Keratinocyte (primary cell): ENCODE results near the gene CUL2. TPM values are rescaled to one million over a fixed set of nuclear protein-coding genes. Genes with fewer than 3 reads are reported as not detected.
"Not testable (repeated sequence)": the region's sequence is repeated elsewhere in the genome, so short reads cannot be mapped to it uniquely, and the experiment has no call there.

ENCODE experiments used
- DNase-seq: peaks from one replicate; pipeline ENCODE4 v3.0.0-alpha.2; 2011; ENCODE audit warnings: low read depth, missing footprints, low spot score
- FAIRE-seq: peaks from 2 replicates; lab custom pipeline; 2011; peaks lifted over from hg19 to GRCh38; lab: Jason Lieb, UNC
- H2AFZ ChIP-seq: 2 replicates; pipeline ENCODE4 v1.6.0; 2012; ENCODE audit warnings: low read length, control low read depth, inconsistent platforms; ENCODE audit not compliant: control insufficient read depth
- H3K27ac ChIP-seq: 2 replicates; pipeline ENCODE4 v1.5.1; 2011; ENCODE audit warnings: low read length; ENCODE audit not compliant: control insufficient read depth, insufficient read depth
- H3K27me3 ChIP-seq: 3 replicates; pipeline ENCODE4 v1.6.0; 2011; ENCODE audit warnings: low read length; ENCODE audit not compliant: control insufficient read depth, insufficient read depth; ENCODE audit errors: extremely low read depth
- H3K36me3 ChIP-seq, 2 experiments: 2 replicates in 1 of 2; 3 replicates in 1 of 2; pipeline ENCODE4 v1.5.1; 2011; ENCODE audit warnings: low read length in 2 of 2, mild to moderate bottlenecking in 1 of 2; ENCODE audit not compliant: control insufficient read depth in 2 of 2, insufficient read depth in 2 of 2; ENCODE audit errors: extremely low read depth in 1 of 2
- H3K4me1 ChIP-seq: 3 replicates; pipeline ENCODE4 v1.5.1; 2011; ENCODE audit warnings: low read length; ENCODE audit not compliant: control insufficient read depth, insufficient read depth; ENCODE audit errors: extremely low read depth
- H3K4me2 ChIP-seq: 3 replicates; pipeline ENCODE4 v1.6.0; 2011; ENCODE audit warnings: low read depth, low read length; ENCODE audit not compliant: control insufficient read depth, insufficient read depth; ENCODE audit errors: extremely low read depth
- H3K4me3 ChIP-seq, 3 experiments: fragments of 200-600 bp in 1 of 3; sonication (generic) in 1 of 3; 2 replicates in 2 of 3; 3 replicates in 1 of 3; pipeline ENCODE4 v1.5.1; 2011 to 2016; ENCODE audit warnings: low read length in 3 of 3, mild to moderate bottlenecking in 3 of 3, control low read depth in 2 of 3, inconsistent platforms in 1 of 3, low read depth in 1 of 3, mixed read lengths in 1 of 3, mixed run types in 1 of 3, moderate library complexity in 1 of 3; ENCODE audit not compliant: control insufficient read depth in 2 of 3, insufficient read depth in 2 of 3; ENCODE audit errors: extremely low read depth in 1 of 3
- H3K79me2 ChIP-seq: 2 replicates; pipeline ENCODE4 v1.6.0; 2012; ENCODE audit warnings: low read length; ENCODE audit not compliant: control insufficient read depth, insufficient read depth
- H3K9ac ChIP-seq: 3 replicates; pipeline ENCODE4 v1.6.0; 2011; ENCODE audit warnings: low read length; ENCODE audit not compliant: control insufficient read depth, insufficient read depth; ENCODE audit errors: extremely low read depth
- H3K9me1 ChIP-seq: 3 replicates; pipeline ENCODE4 v1.6.0; 2011; ENCODE audit warnings: low read length; ENCODE audit not compliant: control insufficient read depth, insufficient read depth; ENCODE audit errors: extremely low read depth
- H3K9me3 ChIP-seq: 2 replicates; pipeline ENCODE4 v1.5.1; 2012; ENCODE audit warnings: low read depth, low read length; ENCODE audit not compliant: control insufficient read depth
- H4K20me1 ChIP-seq: 3 replicates; pipeline ENCODE4 v1.6.0; 2011; ENCODE audit warnings: low read length; ENCODE audit not compliant: control insufficient read depth, insufficient read depth; ENCODE audit errors: extremely low read depth
- CTCF ChIP-seq, 3 experiments: IDR thresholded peaks in 1 of 3; conservative IDR thresholded peaks in 1 of 3; optimal IDR thresholded peaks in 1 of 3; 2 replicates in 2 of 3; 3 replicates in 1 of 3; pipeline versions ENCODE3 to v1.5.1; 2011; ENCODE audit warnings: low read length in 3 of 3, mild to moderate bottlenecking in 3 of 3, moderate library complexity in 2 of 3, control low read depth in 1 of 3, inconsistent platforms in 1 of 3; ENCODE audit not compliant: insufficient read depth in 2 of 3; ENCODE audit errors: extremely low read depth in 1 of 3
- dilution Hi-C: fragments of 300-500 bp; cut with MboI; formaldehyde crosslinking; loops from one replicate; pipeline ENCODE4 v1.7.0; 2020; ENCODE audit warnings: low sequenced_read_pairs; ENCODE audit not compliant: extremely low pct_ligation_motif_present
- polyA plus RNA-seq, 5 experiments: library from polyadenylated mRNA; depleted of rRNA in 3 of 5; stranded (reverse) in 3 of 5; stranded (forward) in 1 of 5; unstranded in 1 of 5; fragments of >200 nt; gene quantifications; 1 replicate in 1 of 5; 2 replicates in 3 of 5; 3 replicates in 1 of 5; pipeline versions ENCODE4 v1.2.1 to v1.2.3, GENCODE V29; 2011 to 2012; ENCODE audit warnings: missing spikeins in 2 of 5, low read depth in 1 of 5, low replicate concordance in 1 of 5

CUL2 gene
- polyA plus RNA-seq, 1 donor (not counting 4 experiments of a cell fraction or from before 2014, with no cell fraction given): 39.7 TPM

DNA sequence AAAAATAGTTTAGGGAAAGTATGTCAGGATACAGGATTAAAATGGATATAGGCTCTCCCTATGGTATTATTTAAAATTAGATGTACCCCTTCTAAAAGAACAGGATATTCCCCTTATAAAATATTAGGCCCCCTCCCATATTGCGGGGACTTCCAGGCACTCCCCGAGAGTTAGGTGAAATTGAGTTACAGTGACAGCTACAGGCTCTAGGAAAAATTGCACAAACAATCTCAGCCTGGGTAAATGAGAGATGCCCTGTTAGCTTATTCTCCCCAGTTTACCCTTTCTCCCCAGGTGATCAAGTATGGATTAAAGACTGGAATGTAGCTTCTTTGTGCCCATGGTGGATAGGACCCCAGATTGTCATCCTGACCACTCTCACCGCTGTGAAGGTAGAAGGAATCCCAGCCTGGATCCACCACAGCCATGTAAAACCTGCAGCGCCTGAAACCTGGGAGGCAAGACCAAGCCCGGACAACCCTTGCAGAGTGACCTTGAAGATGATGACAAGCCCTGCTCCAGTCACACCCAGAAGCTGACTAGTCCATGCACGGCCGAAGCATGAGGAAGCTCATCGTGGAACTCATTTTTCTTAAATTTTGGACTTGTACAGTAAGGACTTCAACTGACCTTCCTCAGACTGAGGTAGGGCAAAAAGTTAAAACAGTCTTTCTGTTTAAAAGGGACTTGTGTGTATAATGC, 115.6 kb downstream of the CUL2 start:
- H3K9ac ChIP-seq: peak overlapping the region; percentile 73
- H3K9me3 ChIP-seq, H4K20me1 ChIP-seq, H3K9me1 ChIP-seq, H3K79me2 ChIP-seq, FAIRE-seq, H3K27me3 ChIP-seq, DNase-seq, H3K36me3 ChIP-seq, dilution Hi-C loops: not testable (repeated sequence)
- H2AFZ ChIP-seq: peak overlapping the region; percentile 80
- peak overlapping the region; percentile 25 to 67 (median 55) for H3K4me3 ChIP-seq
- H3K4me1 ChIP-seq: peaks cover 31% of the 10 kb centered on the region
- peak; percentile 34 to 47 (median 41) for TF ChIP-seq CTCF (optimal IDR thresholded peaks at IDR 0.05 in 1 of 3, IDR thresholded peaks at IDR 0.05 in 1 of 3, conservative IDR thresholded peaks at IDR 0.05 in 1 of 3; ENCODE audit: extremely low read depth in 1 of 3, insufficient read depth in 2 of 3, low read length in 3 of 3)
- peak overlapping the region; percentile 80 for H3K27ac ChIP-seq
- H3K4me2 ChIP-seq: peak overlapping the region; percentile 90

DNA sequence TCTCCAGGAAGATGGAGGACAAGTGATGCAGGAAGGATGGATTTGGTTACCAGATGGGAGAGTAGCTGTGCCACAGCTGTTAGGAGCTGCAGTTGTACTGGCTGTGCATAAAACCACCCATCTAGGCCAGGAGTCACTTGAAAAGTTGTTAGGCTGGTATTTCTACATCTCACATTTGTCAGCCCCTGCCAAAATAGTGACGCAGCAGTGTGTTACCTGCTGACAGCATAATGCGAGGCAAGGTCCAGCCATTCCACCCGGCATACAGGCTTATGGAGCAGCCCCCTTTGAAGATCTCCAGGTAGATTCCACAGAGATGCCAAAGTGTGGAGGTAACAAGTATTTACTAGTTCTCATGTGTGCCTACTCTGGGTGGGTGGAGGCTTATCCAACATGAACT, 116.4 kb downstream of the CUL2 start:
- dilution Hi-C loops, H3K79me2 ChIP-seq, H3K27me3 ChIP-seq, H3K36me3 ChIP-seq, H3K9me1 ChIP-seq, H3K9me3 ChIP-seq, H4K20me1 ChIP-seq, DNase-seq: not testable (repeated sequence)
- Histone ChIP-seq H3K27ac (peak overlapping the region; percentile 80), H3K4me3 (peak overlapping the region; percentile 25 to 67 (median 55)), H2AFZ (peak overlapping the region; percentile 80), H3K9ac (peak overlapping the region; percentile 73), H3K4me2 (peak overlapping the region; percentile 90), H3K4me1 (peaks cover 30% of the 10 kb centered on the region)
- peak; percentile 96 for FAIRE-seq

GRCh38 chr10:34973121-34973520, 117.0 kb downstream of the CUL2 start:
- H3K9me3 ChIP-seq, H3K9me1 ChIP-seq, H2AFZ ChIP-seq, H3K27ac ChIP-seq, H3K27me3 ChIP-seq, H3K36me3 ChIP-seq, DNase-seq, H4K20me1 ChIP-seq, FAIRE-seq, H3K79me2 ChIP-seq, H3K4me3 ChIP-seq, dilution Hi-C loops: not testable (repeated sequence)
- Histone ChIP-seq H3K9ac (peak overlapping the region; percentile 22), H3K4me2 (peak overlapping the region; percentile 32), H3K4me1 (peaks cover 24% of the 10 kb centered on the region)

DNA sequence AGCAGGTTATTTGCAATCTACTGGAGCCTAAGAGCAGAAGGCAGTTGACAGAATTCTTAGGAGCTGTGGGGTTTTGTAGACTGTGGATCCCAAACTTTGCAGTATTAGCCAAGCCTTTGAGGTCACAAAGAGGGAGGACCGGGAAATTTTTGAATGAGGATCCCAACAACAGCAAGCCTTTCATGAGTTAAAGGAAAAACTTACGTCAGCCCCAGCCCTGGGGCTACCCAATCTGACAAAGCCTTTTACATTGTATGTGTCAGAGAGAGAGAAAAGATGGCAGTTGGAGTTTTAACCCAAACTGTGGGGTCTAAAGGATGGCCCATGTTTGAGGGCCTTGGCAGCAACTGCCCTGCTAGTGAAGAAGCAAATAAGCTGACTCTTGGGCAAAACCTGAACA, 117.5 kb downstream of the CUL2 start:
- H3K9me3 ChIP-seq, H3K36me3 ChIP-seq, H3K9me1 ChIP-seq, H3K27me3 ChIP-seq, H3K9ac ChIP-seq, DNase-seq, H4K20me1 ChIP-seq, H3K79me2 ChIP-seq, H3K27ac ChIP-seq, FAIRE-seq, H2AFZ ChIP-seq, dilution Hi-C loops, H3K4me3 ChIP-seq: not testable (repeated sequence)
- peak overlapping the region; percentile 32 for H3K4me2 ChIP-seq
- peaks cover 18% of the 10 kb centered on the region for H3K4me1 ChIP-seq
